OCI-LY3 (cell line): ENCODE measurements around the gene SUSD4.

ENCODE experiments used
- EZH2phosphoT487 ChIP-seq: fragments of 200-600 bp; shearing (Covaris generic); IDR thresholded peaks from 2 replicates; pipeline ENCODE4 v1.6.1; 2018; ENCODE audit warnings: antibody characterized with exemption, mixed run types, low read depth
- TF ChIP-seq, protein P1 (sequence below): fragments of 200-600, 300-600 bp; sonication (generic); IDR thresholded peaks from 2 replicates; pipeline ENCODE4 v1.5.1; 2014; ENCODE audit warnings: antibody characterized with exemption, low read length, low read depth

GRCh38 chr1:223209992-223210787, 153.8 kb downstream of the SUSD4 start:
- TF ChIP-seq, protein P1, sequence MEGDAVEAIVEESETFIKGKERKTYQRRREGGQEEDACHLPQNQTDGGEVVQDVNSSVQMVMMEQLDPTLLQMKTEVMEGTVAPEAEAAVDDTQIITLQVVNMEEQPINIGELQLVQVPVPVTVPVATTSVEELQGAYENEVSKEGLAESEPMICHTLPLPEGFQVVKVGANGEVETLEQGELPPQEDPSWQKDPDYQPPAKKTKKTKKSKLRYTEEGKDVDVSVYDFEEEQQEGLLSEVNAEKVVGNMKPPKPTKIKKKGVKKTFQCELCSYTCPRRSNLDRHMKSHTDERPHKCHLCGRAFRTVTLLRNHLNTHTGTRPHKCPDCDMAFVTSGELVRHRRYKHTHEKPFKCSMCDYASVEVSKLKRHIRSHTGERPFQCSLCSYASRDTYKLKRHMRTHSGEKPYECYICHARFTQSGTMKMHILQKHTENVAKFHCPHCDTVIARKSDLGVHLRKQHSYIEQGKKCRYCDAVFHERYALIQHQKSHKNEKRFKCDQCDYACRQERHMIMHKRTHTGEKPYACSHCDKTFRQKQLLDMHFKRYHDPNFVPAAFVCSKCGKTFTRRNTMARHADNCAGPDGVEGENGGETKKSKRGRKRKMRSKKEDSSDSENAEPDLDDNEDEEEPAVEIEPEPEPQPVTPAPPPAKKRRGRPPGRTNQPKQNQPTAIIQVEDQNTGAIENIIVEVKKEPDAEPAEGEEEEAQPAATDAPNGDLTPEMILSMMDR: no peak
- no peak for TF ChIP-seq EZH2phosphoT487
